AML-193 (cell line): ENCODE measurements around the gene ARRB2.
A peak's percentile ranks its signal among the peaks of the same experiment; 100 is the strongest.
"Not testable (repeated sequence)": the region's sequence is repeated elsewhere in the genome, so short reads cannot be mapped to it uniquely, and the experiment has no call there.

Experiments
- DNase-seq, 2 experiments: peaks; one replicate each; lab custom pipeline; 2025; lab: John Stamatoyannopoulos, UW

Gene ARRB2

GRCh38 chr17:4701116-4701515 is 9.3 kb upstream of the ARRB2 start:
- DNase-seq: no peak

GRCh38 chr17:4703330-4703691 is 7.1 kb upstream of the ARRB2 start:
- no peak for DNase-seq

GRCh38 chr17:4704574-4704907 is 5.9 kb upstream of the ARRB2 start:
- not testable (repeated sequence) for DNase-seq

- no peak for DNase-seq
Measured at GRCh38 chr17:4704991-4705390, 5.4 kb upstream of the ARRB2 start.

- DNase-seq: no peak
Measured at GRCh38 chr17:4706121-4706520, 4.3 kb upstream of the ARRB2 start.

GRCh38 chr17:4708436-4708835 is 2.0 kb upstream of the ARRB2 start:
- DNase-seq: no peak

GRCh38 chr17:4710693-4711634 is 532 bp downstream of the ARRB2 start:
- peak; percentile 53 for DNase-seq

GRCh38 chr17:4711661-4712181 is 1.3 kb downstream of the ARRB2 start:
- DNase-seq: peak; percentile 61 to 67

- peak; percentile 33 to 37 for DNase-seq
Measured at GRCh38 chr17:4712526-4712925, 2.1 kb downstream of the ARRB2 start.

- not testable (repeated sequence) for DNase-seq
Measured at GRCh38 chr17:4714340-4715062, 4.1 kb downstream of the ARRB2 start.

GRCh38 chr17:4715063-4715744 is 4.8 kb downstream of the ARRB2 start:
- no peak for DNase-seq

GRCh38 chr17:4716081-4716480 is 5.6 kb downstream of the ARRB2 start:
- no peak for DNase-seq

GRCh38 chr17:4717791-4718190 is 7.4 kb downstream of the ARRB2 start:
- no peak for DNase-seq

- no peak for DNase-seq
Measured at GRCh38 chr17:4718276-4718675, 7.8 kb downstream of the ARRB2 start.

GRCh38 chr17:4719146-4719545 is 8.7 kb downstream of the ARRB2 start:
- no peak for DNase-seq

- no peak for DNase-seq
Measured at GRCh38 chr17:4719684-4720221, 9.3 kb downstream of the ARRB2 start.

GRCh38 chr17:4720787-4721186 is 10.4 kb downstream of the ARRB2 start:
- DNase-seq: no peak

- no peak for DNase-seq
Measured at GRCh38 chr17:4721203-4722135, 11.0 kb downstream of the ARRB2 start.

GRCh38 chr17:4722678-4723240 is 12.3 kb downstream of the ARRB2 start:
- no peak for DNase-seq

- DNase-seq: no peak
Measured at GRCh38 chr17:4724650-4725049, 14.2 kb downstream of the ARRB2 start.
